ENCODE results near the gene SLC22A3.

The SLC22A3 gene

GRCh38 chr6:160418370-160418769 lies 70.2 kb downstream of the SLC22A3 start:
- ATAC-seq = no peak

- no peak for ATAC-seq
Observed at GRCh38 chr6:160419488-160419887, 71.3 kb downstream of the SLC22A3 start.

GRCh38 chr6:160420253-160420968 lies 72.2 kb downstream of the SLC22A3 start:
- no peak for ATAC-seq

- no peak for ATAC-seq
Observed at GRCh38 chr6:160420969-160421556, 72.9 kb downstream of the SLC22A3 start.

GRCh38 chr6:160421854-160422253 lies 73.7 kb downstream of the SLC22A3 start:
- ATAC-seq = no peak

- no peak for ATAC-seq
Observed at GRCh38 chr6:160424256-160424655, 76.1 kb downstream of the SLC22A3 start.

- ATAC-seq = no peak
Observed at GRCh38 chr6:160426136-160426535, 78.0 kb downstream of the SLC22A3 start.

- no peak for ATAC-seq
Observed at GRCh38 chr6:160427312-160428068, 79.3 kb downstream of the SLC22A3 start.

GRCh38 chr6:160428069-160428430 lies 79.9 kb downstream of the SLC22A3 start:
- no peak for ATAC-seq

- no peak for ATAC-seq
Observed at GRCh38 chr6:160428818-160429619, 80.8 kb downstream of the SLC22A3 start.

GRCh38 chr6:160429620-160429895 lies 81.4 kb downstream of the SLC22A3 start:
- ATAC-seq = no peak

GRCh38 chr6:160430203-160430602 lies 82.0 kb downstream of the SLC22A3 start:
- no peak for ATAC-seq

- ATAC-seq = no peak
Observed at GRCh38 chr6:160430751-160431150, 82.6 kb downstream of the SLC22A3 start.

GRCh38 chr6:160431226-160431625 lies 83.0 kb downstream of the SLC22A3 start:
- no peak for ATAC-seq

- no peak for ATAC-seq
Observed at GRCh38 chr6:160431791-160432404, 83.7 kb downstream of the SLC22A3 start.

- ATAC-seq = no peak
Observed at GRCh38 chr6:160435935-160436334, 87.8 kb downstream of the SLC22A3 start.

- ATAC-seq = no peak
Observed at GRCh38 chr6:160437154-160437553, 89.0 kb downstream of the SLC22A3 start.

- no peak for ATAC-seq
Observed at GRCh38 chr6:160437775-160438174, 89.6 kb downstream of the SLC22A3 start.

- no peak for ATAC-seq
Observed at GRCh38 chr6:160438481-160438880, 90.3 kb downstream of the SLC22A3 start.

- ATAC-seq = no peak
Observed at GRCh38 chr6:160439751-160440150, 91.6 kb downstream of the SLC22A3 start.

- no peak for ATAC-seq
Observed at GRCh38 chr6:160442151-160442550, 94.0 kb downstream of the SLC22A3 start.

- ATAC-seq = no peak
Observed at GRCh38 chr6:160445130-160445529, 97.0 kb downstream of the SLC22A3 start.

GRCh38 chr6:160447350-160447749 lies 99.2 kb downstream of the SLC22A3 start:
- no peak for ATAC-seq

All from activated CD4-positive, CD25-positive, alpha-beta regulatory T cell treated with anti-CD3 and anti-CD28 coated beads, Interleukin-2, amount 50 U/mL, for 24 hours (primary cell).